BLaER1 (cell line): ENCODE results near the gene CCL19.

Experiments used
- H3K27ac ChIP-seq: shearing (Covaris generic); formaldehyde crosslinking; 2 replicates; pipeline ENCODE4 v1.8.1; 2022
- H3K27me3 ChIP-seq: shearing (Covaris generic); formaldehyde crosslinking; 2 replicates; pipeline ENCODE4 v1.8.1; 2022
- H3K36me3 ChIP-seq: shearing (Covaris generic); formaldehyde crosslinking; 2 replicates; pipeline ENCODE4 v1.8.1; 2022
- H3K4me1 ChIP-seq: shearing (Covaris generic); formaldehyde crosslinking; 2 replicates; pipeline ENCODE4 v1.8.1; 2022
- H3K4me2 ChIP-seq: shearing (Covaris generic); formaldehyde crosslinking; 2 replicates; pipeline ENCODE4 v1.8.1; 2022
- H3K4me3 ChIP-seq: shearing (Covaris generic); formaldehyde crosslinking; 2 replicates; pipeline ENCODE4 v1.8.1; 2022
- H3K9ac ChIP-seq: shearing (Covaris generic); formaldehyde crosslinking; 2 replicates; pipeline ENCODE4 v1.8.1; 2022
- H3K9me3 ChIP-seq: shearing (Covaris generic); formaldehyde crosslinking; 2 replicates; pipeline ENCODE4 v1.8.1; 2022
- H4K20me1 ChIP-seq: shearing (Covaris generic); formaldehyde crosslinking; 2 replicates; pipeline ENCODE4 v1.8.1; 2022
- Cebpa-rat ChIP-seq: shearing (Covaris generic); IDR thresholded peaks from 2 replicates; pipeline ENCODE4 v1.8.1; 2022

Gene CCL19

GRCh38 chr9:34694811-34695210 is 3.7 kb upstream of the CCL19 start:
- Histone ChIP-seq H3K36me3 (no peaks in the 10 kb centered on the region), H3K27ac (no peak overlapping the region), H3K4me2 (no peak overlapping the region), H3K9ac (no peak overlapping the region), H3K4me1 (peaks cover 13% of the 10 kb centered on the region), H3K27me3 (peaks cover 9% of the 10 kb centered on the region; the same call in 1 of the 2 replicates), H3K4me3 (no peak overlapping the region), H4K20me1 (no peaks in the 10 kb centered on the region), H3K9me3 (no peaks in the 10 kb centered on the region)
- no peak for TF ChIP-seq Cebpa-rat

DNA sequence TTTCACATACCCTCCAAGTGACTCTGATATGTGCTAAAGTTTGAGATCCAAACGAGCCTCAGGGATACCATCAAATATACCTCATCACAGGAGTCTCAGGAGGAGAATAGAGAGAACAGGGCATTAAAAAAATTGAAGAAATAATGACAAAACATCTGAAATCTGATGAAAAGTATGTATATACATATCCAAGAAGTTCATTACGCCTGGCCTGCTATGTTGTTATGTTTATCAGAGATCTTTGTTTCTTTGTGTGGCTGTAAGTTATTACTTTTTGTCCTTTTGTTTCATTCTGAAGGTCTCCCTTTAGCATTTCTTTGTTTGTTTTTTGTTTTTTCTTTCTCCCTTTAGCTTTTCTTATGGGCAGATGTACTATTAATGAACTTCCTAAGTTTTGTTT is 2.5 kb upstream of the CCL19 start:
- Histone ChIP-seq H3K9ac (no peak overlapping the region), H3K27ac (no peak overlapping the region), H4K20me1 (no peaks in the 10 kb centered on the region), H3K4me2 (no peak overlapping the region), H3K9me3 (no peaks in the 10 kb centered on the region), H3K4me3 (no peak overlapping the region), H3K4me1 (peaks cover 13% of the 10 kb centered on the region), H3K36me3 (no peaks in the 10 kb centered on the region), H3K27me3 (no peaks in the 10 kb centered on the region)
- TF ChIP-seq Cebpa-rat: no peak

DNA sequence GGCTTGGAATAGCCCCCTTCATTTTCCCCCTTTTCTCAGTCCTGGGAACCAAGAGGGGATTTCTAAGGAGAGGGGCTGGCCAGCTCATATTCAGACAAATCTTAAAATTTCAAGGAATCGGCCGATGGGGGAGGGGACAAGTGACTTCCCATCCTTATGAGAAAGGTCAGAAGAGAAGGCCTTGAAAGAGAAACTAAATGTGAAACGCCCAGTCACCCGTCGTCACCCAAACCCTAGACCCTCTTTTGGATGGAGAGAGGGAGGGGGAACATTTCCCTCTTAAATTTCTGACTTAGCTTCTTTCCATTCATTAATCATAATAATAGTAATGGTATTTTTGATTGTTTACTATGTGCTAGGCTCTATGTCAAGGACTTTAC is 850 bp upstream of the CCL19 start:
- H3K4me2 ChIP-seq: 0 out of 2 replicates have a peak overlapping the region, but pooled peaks have one; percentile 47
- no peaks in the 10 kb centered on the region for H3K27me3 ChIP-seq
- peaks cover 14% of the 10 kb centered on the region for H3K4me1 ChIP-seq
- no peak overlapping the region for H3K9ac ChIP-seq
- H3K27ac ChIP-seq: no peak overlapping the region
- TF ChIP-seq Cebpa-rat: no peak
- no peaks in the 10 kb centered on the region for H3K9me3 ChIP-seq
- H3K4me3 ChIP-seq: no peak overlapping the region
- no peaks in the 10 kb centered on the region for H3K36me3 ChIP-seq
- H4K20me1 ChIP-seq: no peaks in the 10 kb centered on the region

DNA sequence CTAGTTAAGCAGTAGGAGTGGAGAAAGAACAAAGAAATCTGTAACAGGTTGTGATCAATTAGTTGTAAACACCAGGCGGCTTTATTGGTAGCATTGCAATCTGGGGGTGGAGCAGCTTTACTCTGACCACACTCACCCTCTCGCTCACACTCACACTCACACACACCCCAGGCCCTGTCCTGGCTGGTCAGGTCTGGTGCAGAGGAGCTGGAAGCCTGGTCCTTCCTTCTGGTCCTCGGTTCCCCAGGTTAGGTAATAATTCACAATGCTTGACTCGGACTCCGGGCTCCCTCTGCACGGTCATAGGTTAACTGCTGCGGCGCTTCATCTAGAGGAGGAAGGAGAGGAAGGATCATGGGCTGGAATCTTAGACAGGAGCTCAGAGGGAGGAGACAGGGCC is 1.6 kb downstream of the CCL19 start:
- H3K4me3 ChIP-seq: no peak overlapping the region
- H3K9ac ChIP-seq: no peak overlapping the region
- no peaks in the 10 kb centered on the region for H3K27me3 ChIP-seq
- TF ChIP-seq Cebpa-rat: no peak
- H4K20me1 ChIP-seq: no peaks in the 10 kb centered on the region
- H3K4me1 ChIP-seq: peaks cover 18% of the 10 kb centered on the region
- no peak overlapping the region for H3K4me2 ChIP-seq
- H3K36me3 ChIP-seq: no peaks in the 10 kb centered on the region
- H3K9me3 ChIP-seq: no peaks in the 10 kb centered on the region
- no peak overlapping the region for H3K27ac ChIP-seq

DNA sequence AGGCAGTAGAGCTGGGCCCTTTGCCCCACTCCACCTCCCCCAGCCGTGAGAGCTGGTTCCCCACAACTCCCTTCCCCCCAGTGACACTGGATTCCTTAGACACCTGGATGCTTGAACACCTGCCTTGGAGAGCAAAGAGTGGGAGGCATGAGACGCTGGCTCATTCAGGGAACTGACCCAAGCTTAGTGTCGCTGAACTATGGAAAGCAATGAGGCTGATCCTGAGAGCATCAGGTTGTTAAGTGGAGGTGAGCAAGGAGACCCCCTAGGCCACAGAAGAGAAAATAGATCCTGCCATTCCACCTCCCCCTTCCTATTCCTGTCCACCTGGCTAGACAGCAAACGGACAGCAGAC is 2.0 kb downstream of the CCL19 start:
- H3K36me3 ChIP-seq: no peaks in the 10 kb centered on the region
- H3K4me3 ChIP-seq: no peak overlapping the region
- peaks cover 18% of the 10 kb centered on the region for H3K4me1 ChIP-seq
- no peak for TF ChIP-seq Cebpa-rat
- H3K4me2 ChIP-seq: no peak overlapping the region
- no peaks in the 10 kb centered on the region for H4K20me1 ChIP-seq
- H3K9me3 ChIP-seq: no peaks in the 10 kb centered on the region
- no peak overlapping the region for H3K9ac ChIP-seq
- no peak overlapping the region for H3K27ac ChIP-seq
- H3K27me3 ChIP-seq: no peaks in the 10 kb centered on the region

- Histone ChIP-seq H3K4me1 (peaks cover 18% of the 10 kb centered on the region), H3K4me3 (no peak overlapping the region), H3K4me2 (no peak overlapping the region), H3K36me3 (no peaks in the 10 kb centered on the region), H4K20me1 (no peaks in the 10 kb centered on the region), H3K9ac (no peak overlapping the region), H3K27me3 (no peaks in the 10 kb centered on the region), H3K9me3 (no peaks in the 10 kb centered on the region), H3K27ac (no peak overlapping the region)
- no peak for TF ChIP-seq Cebpa-rat
Measured at GRCh38 chr9:34688329-34689115, 2.6 kb downstream of the CCL19 start.

GRCh38 chr9:34687276-34688030 is 3.6 kb downstream of the CCL19 start:
- H3K27me3 ChIP-seq: no peaks in the 10 kb centered on the region
- H3K9ac ChIP-seq: no peak overlapping the region
- H4K20me1 ChIP-seq: no peaks in the 10 kb centered on the region
- no peak overlapping the region for H3K4me2 ChIP-seq
- H3K36me3 ChIP-seq: no peaks in the 10 kb centered on the region
- H3K4me3 ChIP-seq: no peak overlapping the region
- peaks cover 18% of the 10 kb centered on the region for H3K4me1 ChIP-seq
- no peaks in the 10 kb centered on the region for H3K9me3 ChIP-seq
- no peak overlapping the region for H3K27ac ChIP-seq
- no peak for TF ChIP-seq Cebpa-rat

- no peak overlapping the region for H3K9ac ChIP-seq
- peaks cover 16% of the 10 kb centered on the region for H3K4me1 ChIP-seq
- H3K4me3 ChIP-seq: no peak overlapping the region
- H3K36me3 ChIP-seq: no peaks in the 10 kb centered on the region
- no peaks in the 10 kb centered on the region for H4K20me1 ChIP-seq
- no peak overlapping the region for H3K4me2 ChIP-seq
- H3K27ac ChIP-seq: no peak overlapping the region
- no peak for TF ChIP-seq Cebpa-rat
- no peaks in the 10 kb centered on the region for H3K27me3 ChIP-seq
- H3K9me3 ChIP-seq: no peaks in the 10 kb centered on the region
Measured at GRCh38 chr9:34686732-34687131, 4.3 kb downstream of the CCL19 start.

GRCh38 chr9:34686231-34686630 is 4.8 kb downstream of the CCL19 start:
- no peak for TF ChIP-seq Cebpa-rat
- Histone ChIP-seq H3K9ac (no peak overlapping the region), H3K4me1 (peaks cover 11% of the 10 kb centered on the region), H3K27me3 (no peaks in the 10 kb centered on the region), H4K20me1 (no peaks in the 10 kb centered on the region), H3K27ac (no peak overlapping the region), H3K4me2 (no peak overlapping the region), H3K4me3 (no peak overlapping the region), H3K36me3 (no peaks in the 10 kb centered on the region), H3K9me3 (no peaks in the 10 kb centered on the region)

- Histone ChIP-seq H3K9me3 (no peaks in the 10 kb centered on the region), H3K4me3 (no peak overlapping the region), H3K4me2 (no peak overlapping the region), H3K27ac (no peak overlapping the region), H3K9ac (no peak overlapping the region), H3K27me3 (no peaks in the 10 kb centered on the region), H4K20me1 (no peaks in the 10 kb centered on the region), H3K4me1 (peaks cover 5% of the 10 kb centered on the region; the same call in 1 of the 2 replicates), H3K36me3 (no peaks in the 10 kb centered on the region)
- TF ChIP-seq Cebpa-rat: no peak
Measured at GRCh38 chr9:34685591-34685990, 5.5 kb downstream of the CCL19 start.
